Embryonic facial prominence (tissue), 1 donor: ENCODE results near the gene SFI1.
"Not testable (repeated sequence)": the region's sequence is repeated elsewhere in the genome, so short reads cannot be mapped to it uniquely, and the experiment has no call there.

Source experiments
- DNase-seq: peaks from one replicate; pipeline ENCODE4 v3.0.0-alpha.2; 2016; ENCODE audit errors: extremely low spot score

Gene SFI1

DNA sequence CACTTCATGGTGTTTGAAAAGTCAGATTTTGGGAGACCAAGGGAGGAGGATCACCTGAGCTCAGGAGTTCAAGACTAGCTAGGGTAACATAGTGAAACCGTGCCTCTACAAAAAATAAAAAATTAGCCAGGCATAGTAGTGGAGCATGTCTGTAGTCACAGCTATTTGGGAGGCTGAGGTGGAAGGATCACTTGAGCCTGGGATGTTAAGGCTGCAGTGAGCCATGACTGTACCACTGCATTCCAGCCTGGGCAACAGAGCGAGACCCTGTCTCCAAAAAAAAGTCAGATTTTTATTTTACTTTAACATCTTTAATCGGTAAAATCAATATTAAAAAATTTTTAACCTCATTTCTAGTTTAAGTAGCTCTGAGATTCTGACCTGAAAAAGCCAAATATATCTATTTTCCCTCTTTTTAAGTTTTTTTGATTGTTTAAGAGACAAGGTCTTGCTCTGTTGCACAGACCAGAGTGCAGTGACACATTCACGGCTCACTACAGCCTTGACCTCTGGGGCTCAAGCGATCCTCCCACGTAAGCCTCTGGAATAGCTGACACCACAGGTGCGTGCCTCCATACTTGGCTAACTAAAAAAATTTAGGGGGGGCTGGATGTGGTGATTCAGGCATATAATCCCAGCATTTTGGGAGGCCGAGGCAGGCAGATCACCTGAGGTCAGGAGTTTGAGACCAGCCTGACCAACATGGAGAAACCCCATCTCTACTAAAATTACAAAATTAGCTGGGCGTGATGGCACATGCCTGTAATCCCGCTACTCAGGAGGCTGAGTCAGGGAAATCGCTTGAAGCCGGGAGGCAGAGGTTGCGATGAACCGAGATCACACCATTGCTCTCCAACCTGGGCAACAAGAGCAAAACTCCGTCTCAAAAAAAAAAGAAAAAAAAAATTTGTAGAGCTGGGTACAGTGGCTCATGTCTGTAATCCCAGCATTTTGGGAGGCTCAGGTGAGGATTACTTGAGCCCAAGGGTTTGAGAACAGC lies 48.4 kb downstream of the SFI1 start:
- no peak for DNase-seq

DNA sequence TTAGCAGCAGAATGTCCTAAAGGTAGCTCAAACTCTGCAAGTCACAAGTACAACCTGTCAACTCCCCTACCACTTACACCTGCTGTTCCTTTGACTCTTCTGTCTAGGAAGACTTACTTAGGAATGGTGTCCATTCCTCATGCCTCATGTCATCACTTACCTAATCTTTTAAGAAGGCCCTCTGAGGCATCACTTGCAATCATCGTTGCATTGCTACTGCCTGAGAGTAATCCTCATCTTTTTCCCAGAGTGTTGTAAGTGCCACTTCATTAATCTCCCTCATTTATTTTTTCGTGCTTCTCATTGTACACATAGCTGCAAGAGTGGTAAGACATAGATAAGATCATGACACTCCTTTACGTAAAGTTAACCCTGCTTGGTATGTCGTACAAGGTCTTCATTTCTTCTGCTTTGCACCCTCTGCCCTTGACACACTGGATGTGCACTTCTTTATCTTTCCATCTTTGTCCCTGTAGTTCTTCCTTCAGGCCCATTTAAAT lies 54.6 kb downstream of the SFI1 start:
- DNase-seq = no peak

DNA sequence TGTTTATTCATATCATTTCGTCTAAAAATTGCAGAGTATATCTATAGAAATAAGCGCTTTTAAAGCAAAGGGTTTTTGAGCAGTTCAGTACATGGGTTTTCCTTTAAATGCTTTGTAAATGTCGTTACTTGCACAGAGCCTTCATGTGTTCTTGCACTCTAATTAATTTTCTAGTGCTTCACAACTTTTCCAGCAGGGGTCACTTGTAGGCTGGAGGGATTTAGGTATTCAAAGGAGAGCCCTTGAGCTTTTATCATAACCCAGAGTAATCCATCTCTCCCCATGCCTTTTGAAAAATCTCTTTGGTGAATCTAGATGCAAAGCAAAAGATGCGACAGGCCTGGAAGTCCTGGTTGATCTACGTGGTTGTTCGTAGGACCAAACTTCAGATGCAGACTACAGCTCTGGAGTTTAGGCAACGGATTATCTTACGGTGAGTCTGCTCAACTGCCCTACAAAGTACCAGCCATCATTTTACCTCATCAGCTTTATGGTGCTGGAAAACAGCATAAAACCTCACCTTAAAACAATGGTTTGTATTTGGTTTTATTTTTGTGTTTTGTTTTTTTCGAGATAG lies 60.4 kb downstream of the SFI1 start:
- no peak for DNase-seq

DNA sequence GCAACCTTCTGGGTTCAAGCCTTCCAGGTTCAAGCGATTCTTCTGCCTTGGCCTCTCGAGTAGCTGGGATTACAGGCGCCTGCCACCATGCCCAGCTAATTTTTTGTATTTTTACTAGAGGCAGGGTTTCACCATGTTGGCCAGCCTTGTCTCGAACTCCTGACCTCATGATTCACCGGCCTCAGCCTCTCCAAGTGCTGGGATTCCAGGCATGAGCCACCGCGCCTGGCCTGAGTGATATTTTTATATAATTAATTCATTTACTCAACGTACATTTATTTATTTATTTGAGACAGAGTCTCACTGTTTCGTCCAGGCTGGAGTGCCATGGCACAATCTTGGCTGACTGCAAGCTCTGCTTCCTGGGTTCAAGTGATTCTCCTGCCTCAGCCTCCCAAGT lies 62.2 kb downstream of the SFI1 start:
- not testable (repeated sequence) for DNase-seq

GRCh38 chr22:31561238-31561887 lies 65.0 kb downstream of the SFI1 start:
- DNase-seq = no peak

DNA sequence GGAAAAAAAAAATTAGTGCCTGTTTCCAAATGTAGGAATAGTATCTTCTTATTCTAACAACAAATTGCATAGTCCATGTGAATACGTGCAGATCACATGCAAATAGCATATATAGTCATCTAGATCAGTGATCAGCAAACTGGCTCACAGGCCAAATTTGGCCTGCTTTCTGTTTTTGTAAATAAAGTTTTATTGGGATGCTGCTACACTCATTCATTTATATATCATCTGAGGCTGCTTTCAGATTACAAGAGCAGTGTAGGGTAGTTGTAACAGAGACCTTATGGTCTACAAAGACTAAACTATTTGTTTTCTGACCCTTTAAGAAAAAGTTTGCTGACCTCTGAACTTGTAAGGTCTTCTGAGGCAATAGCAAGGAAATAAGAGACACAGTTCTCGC lies 65.6 kb downstream of the SFI1 start:
- no peak for DNase-seq

DNA sequence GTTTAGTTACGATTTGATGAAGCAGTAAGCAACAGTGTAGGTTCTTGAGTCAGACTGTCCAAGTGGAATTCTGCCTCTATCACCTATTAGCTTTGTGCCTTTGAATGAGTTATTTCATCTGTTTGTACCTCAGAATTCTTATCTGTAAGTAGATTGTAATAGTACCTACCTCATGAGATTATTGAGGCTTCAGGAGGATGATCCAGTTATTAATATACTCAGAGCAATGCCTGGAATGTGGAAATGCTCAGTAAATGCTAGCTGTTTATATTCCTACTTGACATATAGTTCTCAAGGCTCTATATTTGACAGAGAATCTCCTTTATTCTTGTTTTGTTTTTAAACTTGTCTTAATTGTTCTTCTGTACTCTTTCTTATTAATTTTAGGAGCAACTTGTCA lies 70.1 kb downstream of the SFI1 start:
- DNase-seq = no peak

GRCh38 chr22:31567196-31567595 lies 70.9 kb downstream of the SFI1 start:
- no peak for DNase-seq

GRCh38 chr22:31567702-31568101 lies 71.4 kb downstream of the SFI1 start:
- DNase-seq = no peak

GRCh38 chr22:31569126-31569525 lies 72.8 kb downstream of the SFI1 start:
- DNase-seq = no peak

GRCh38 chr22:31572939-31573338 lies 76.6 kb downstream of the SFI1 start:
- DNase-seq = no peak

- DNase-seq = no peak
These were observed 77.8 kb downstream of the SFI1 start for GRCh38 chr22:31574055-31574670.

DNA sequence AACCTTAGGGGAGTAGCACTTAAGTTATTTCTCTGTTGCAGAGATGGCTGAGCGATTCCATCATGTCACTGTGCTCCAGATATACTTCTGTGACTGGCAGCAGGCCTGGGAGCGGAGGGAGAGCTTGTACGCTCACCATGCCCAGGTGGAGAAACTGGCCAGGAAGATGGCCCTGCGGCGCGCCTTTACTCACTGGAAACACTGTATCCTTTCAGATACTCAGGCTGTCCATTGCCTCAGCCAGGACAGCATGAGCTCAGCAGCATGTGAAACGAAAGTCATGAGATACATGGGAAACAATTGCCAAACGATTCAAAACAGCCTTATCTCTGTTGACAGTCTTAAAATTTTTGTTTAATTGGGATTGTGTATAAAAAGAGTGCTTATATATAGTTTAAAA lies 78.9 kb downstream of the SFI1 start:
- DNase-seq = no peak

- no peak for DNase-seq
These were observed 81.4 kb downstream of the SFI1 start for GRCh38 chr22:31577711-31578110.

GRCh38 chr22:31578171-31578570 lies 81.8 kb downstream of the SFI1 start:
- no peak for DNase-seq

DNA sequence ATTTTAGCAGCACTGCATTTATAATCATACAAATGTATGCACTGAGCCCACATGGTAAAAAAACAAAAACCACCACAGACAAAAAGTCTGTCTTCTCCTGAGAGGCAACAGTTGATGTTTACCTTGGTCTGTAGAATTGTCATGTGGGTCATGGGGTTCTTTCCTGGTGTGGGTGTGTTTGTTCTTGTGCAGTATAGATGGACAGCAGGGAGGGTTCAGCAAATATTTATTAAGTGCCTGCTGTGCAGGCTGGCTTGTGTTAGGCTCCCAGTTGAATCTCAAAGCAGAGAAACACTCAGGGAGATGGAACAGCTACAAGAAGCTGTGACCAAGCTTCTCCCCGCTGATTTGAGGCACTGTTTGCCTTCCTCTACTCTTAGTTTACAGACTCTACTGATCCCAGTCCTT lies 83.5 kb downstream of the SFI1 start:
- DNase-seq = no peak

DNA sequence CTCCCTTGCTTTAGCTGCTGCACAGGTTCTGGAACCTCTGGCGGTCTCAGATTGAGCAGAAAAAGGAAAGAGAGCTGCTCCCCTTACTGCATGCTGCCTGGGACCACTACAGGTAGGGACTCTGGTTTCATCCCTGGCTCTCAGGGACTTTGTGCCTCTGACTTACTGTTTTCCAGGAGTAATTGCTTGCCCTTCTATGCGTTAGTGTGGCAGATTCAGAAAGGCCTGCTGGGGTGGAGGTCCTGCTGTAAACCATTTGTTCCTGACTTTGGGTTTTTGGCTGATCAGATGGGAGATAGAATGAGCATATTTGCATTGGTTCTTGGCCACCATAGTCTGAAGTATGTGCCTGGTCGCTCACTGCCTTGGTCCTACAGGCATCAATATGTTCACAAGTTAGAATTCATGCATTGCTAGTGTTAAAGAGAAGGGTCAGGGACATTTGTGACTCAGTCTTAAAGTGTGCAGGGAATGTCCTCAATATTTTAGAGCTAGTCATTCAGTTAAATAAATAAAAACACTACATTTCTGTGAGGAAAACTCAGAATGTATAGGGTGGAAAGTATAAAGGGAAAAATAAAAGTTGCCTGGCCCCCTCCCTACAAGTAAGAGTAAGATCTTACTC lies 87.6 kb downstream of the SFI1 start:
- DNase-seq = no peak

DNA sequence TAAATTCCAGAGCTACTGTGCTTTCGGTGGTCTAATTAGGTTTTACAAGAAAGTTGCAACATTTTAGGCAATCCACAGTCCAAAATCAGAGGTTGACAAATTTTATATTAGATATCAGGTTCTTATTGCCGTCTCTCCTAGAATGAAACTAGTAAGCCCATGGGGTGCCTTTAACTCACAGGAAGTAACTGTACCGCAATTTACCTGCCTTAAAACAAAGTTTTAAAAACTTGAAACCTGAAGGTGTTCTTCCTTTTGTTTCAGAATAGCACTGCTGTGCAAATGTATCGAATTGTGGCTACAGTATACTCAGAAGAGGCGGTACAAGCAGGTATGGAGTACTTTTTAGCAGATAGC lies 88.4 kb downstream of the SFI1 start:
- no peak for DNase-seq

GRCh38 chr22:31585161-31585859 lies 89.0 kb downstream of the SFI1 start:
- no peak for DNase-seq

- no peak for DNase-seq
These were observed 90.0 kb downstream of the SFI1 start for GRCh38 chr22:31586137-31586920.
